GM20000 (cell line): ENCODE data around the gene NR2F6.

ENCODE experiments used
- DNase-seq: peaks from one replicate; pipeline ENCODE4 v3.0.0; 2012; ENCODE audit warnings: low spot score
- CTCF ChIP-seq: IDR thresholded peaks from 2 replicates; pipeline ENCODE4 v1.5.1; 2012; ENCODE audit warnings: mild to moderate bottlenecking, control low read depth; ENCODE audit errors: extremely low read depth, missing control alignments

The NR2F6 gene

GRCh38 chr19:17248011-17248776 is 2.5 kb upstream of the NR2F6 start:
- no peak for TF ChIP-seq CTCF
- no peak for DNase-seq

- no peak for TF ChIP-seq CTCF
- no peak for DNase-seq
Measured at GRCh38 chr19:17246681-17247425, 1.1 kb upstream of the NR2F6 start.

- no peak for DNase-seq
- TF ChIP-seq CTCF = no peak
Measured at GRCh38 chr19:17244618-17245534, 843 bp downstream of the NR2F6 start.

- no peak for DNase-seq
Measured at GRCh38 chr19:17243830-17244617, 1.7 kb downstream of the NR2F6 start.

GRCh38 chr19:17243211-17243829 is 2.4 kb downstream of the NR2F6 start:
- no peak for DNase-seq
- TF ChIP-seq CTCF = no peak

More at GRCh38 chr19:17243830-17244617, 1.7 kb downstream of the NR2F6 start:
- no peak for TF ChIP-seq CTCF

GRCh38 chr19:17242431-17243208 is 3.1 kb downstream of the NR2F6 start:
- TF ChIP-seq CTCF = no peak
- no peak for DNase-seq
